ENCODE data around the gene ABI2. TPM values are rescaled to one million over a fixed set of nuclear protein-coding genes. Genes with fewer than 3 reads are reported as not detected.

ABI2 gene
- total and polyA plus RNA-seq, 8 donors: 6.1 to 151 (median 14.4) TPM

DNA sequence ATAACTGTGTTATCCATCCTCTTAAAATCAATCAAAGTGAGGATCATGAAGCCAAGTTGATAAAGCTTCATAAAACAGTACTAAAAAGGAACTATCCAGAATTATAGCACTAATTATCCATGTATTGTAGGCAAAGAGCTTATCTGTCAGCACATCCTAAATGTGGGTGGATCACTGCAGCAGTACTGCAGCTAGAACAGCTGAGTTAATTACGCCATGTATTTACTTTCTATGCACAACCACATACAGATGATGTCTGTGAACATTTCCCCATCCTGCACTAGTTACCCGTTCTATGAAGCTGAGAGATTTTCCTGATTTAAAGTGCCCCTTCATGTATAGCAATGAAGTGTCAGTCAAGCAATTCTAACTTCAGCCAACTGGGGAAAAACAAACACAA is 110.3 kb downstream of the ABI2 start:
- H3K36me3 ChIP-seq: peaks cover 14 to 73% (median 71%) of the 10 kb centered on the region in 4 donors
- TF ChIP-seq, protein P1, sequence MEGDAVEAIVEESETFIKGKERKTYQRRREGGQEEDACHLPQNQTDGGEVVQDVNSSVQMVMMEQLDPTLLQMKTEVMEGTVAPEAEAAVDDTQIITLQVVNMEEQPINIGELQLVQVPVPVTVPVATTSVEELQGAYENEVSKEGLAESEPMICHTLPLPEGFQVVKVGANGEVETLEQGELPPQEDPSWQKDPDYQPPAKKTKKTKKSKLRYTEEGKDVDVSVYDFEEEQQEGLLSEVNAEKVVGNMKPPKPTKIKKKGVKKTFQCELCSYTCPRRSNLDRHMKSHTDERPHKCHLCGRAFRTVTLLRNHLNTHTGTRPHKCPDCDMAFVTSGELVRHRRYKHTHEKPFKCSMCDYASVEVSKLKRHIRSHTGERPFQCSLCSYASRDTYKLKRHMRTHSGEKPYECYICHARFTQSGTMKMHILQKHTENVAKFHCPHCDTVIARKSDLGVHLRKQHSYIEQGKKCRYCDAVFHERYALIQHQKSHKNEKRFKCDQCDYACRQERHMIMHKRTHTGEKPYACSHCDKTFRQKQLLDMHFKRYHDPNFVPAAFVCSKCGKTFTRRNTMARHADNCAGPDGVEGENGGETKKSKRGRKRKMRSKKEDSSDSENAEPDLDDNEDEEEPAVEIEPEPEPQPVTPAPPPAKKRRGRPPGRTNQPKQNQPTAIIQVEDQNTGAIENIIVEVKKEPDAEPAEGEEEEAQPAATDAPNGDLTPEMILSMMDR (IDR thresholded peaks at IDR 0.05): no peak
- TF ChIP-seq EP300 (IDR thresholded peaks at IDR 0.05) (no peak), POLR2A (IDR thresholded peaks at IDR 0.05) (no peak), POLR2AphosphoS5 (IDR thresholded peaks at IDR 0.05) (no peak)
- H3K4me3 ChIP-seq: no peak overlapping the region
- H3K27ac ChIP-seq: no peak overlapping the region
- H3K4me1 ChIP-seq: peaks cover 0 to 3% (median 0%) of the 10 kb centered on the region in 4 donors
- no peak for DNase-seq
- intact Hi-C loops (cut with DNase I; ENCODE audit: low total_unique reads): no loop called here
- 76 to 84% (median 80%) methylated on average over 2 of the region's 2 CpGs for whole genome bisulfite sequencing, 5 donors
- no peaks in the 10 kb centered on the region for H3K27me3 ChIP-seq
- no peaks in the 10 kb centered on the region for H3K9me3 ChIP-seq

DNA sequence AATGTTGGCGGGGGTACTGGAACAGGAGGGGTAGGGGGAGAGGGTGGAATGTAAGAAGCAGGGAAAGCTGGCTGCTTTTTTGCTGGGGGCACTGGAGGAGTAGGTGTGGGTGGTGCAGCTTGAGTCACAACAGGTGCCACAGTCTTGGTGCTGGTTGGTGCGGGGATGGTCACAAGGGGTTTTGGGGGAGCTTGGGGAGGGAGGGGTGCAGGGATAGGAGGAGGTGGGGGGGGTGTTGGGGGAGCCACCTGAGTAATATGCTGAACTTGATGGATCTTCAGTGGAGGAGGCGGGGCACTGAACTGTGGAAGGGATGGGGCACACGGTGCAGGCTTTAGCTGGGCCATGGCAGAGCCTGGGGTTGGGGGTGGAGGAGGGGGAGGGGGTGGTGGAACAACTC is 112.5 kb downstream of the ABI2 start:
- H3K9me3 ChIP-seq: no peaks in the 10 kb centered on the region
- H3K4me1 ChIP-seq: no peaks in the 10 kb centered on the region
- WGBS, 5 donors: 80 to 90% (median 86%) methylated on average over 4 of the region's 4 CpGs
- no peak for DNase-seq
- no peak overlapping the region for H3K4me3 ChIP-seq
- intact Hi-C loops (cut with DNase I; ENCODE audit: low total_unique reads): no loop called here
- H3K36me3 ChIP-seq: peaks cover 17 to 93% (median 89%) of the 10 kb centered on the region in 4 donors
- no peak overlapping the region for H3K27ac ChIP-seq
- TF ChIP-seq, protein P1 (IDR thresholded peaks at IDR 0.05): no peak
- TF ChIP-seq EP300 (IDR thresholded peaks at IDR 0.05): no peak
- no peak for TF ChIP-seq POLR2A (IDR thresholded peaks at IDR 0.05)
- H3K27me3 ChIP-seq: no peaks in the 10 kb centered on the region

DNA sequence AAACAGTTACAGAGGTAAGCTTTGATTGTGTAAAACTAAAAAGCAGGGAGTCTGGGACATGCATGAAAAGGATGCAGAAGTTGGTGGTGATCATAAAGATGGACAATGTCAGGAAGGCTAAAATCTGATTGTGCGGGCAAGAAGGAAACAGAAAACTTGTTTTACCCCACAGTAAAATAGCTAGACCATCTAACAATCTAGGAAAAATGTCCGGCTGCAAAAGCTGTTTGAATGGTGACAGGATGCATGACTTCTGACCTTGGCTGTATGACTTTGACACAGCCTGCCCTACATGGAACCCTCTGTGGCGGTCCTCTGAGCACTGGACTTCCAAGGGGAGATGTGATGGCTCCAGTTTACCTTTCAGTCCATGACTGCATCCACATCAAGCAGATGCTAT is 113.3 kb downstream of the ABI2 start:
- 80 to 89% (median 86%) methylated on average over 3 of the region's 3 CpGs for WGBS, 5 donors
- Histone ChIP-seq H3K4me1 (no peaks in the 10 kb centered on the region), H3K27ac (no peak overlapping the region), H3K4me3 (no peak overlapping the region), H3K36me3 (peaks cover 17 to 100% (median 93%) of the 10 kb centered on the region in 4 donors), H3K27me3 (no peaks in the 10 kb centered on the region), H3K9me3 (no peaks in the 10 kb centered on the region)
- intact Hi-C loops (cut with DNase I; ENCODE audit: low total_unique reads): no loop called here
- no peak for TF ChIP-seq POLR2AphosphoS5 (IDR thresholded peaks at IDR 0.05)
- no peak for TF ChIP-seq EP300 (IDR thresholded peaks at IDR 0.05)
- TF ChIP-seq POLR2A (IDR thresholded peaks at IDR 0.05): no peak
- TF ChIP-seq, protein P1 (IDR thresholded peaks at IDR 0.05): no peak
- DNase-seq: no peak

DNA sequence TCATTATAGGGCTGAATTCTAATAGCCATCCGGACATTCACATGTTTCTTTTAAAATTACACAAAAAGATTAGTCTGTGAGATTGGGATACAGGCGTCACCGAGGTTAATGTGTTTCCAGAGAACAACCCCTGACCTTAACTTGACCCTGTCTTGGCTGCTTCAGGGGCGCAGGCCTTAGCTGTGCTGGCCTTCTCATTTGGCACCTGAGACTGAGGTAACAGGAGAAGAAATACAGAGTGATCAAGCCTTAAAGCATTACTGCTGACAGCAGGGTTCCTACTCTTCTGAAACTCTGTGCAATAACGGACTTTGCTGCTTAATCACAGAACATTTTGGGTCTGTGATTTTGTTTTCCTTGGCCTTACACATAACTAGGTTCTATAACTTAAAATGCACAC is 114.3 kb downstream of the ABI2 start:
- no peaks in the 10 kb centered on the region for H3K4me1 ChIP-seq
- TF ChIP-seq POLR2A (IDR thresholded peaks at IDR 0.05): no peak
- TF ChIP-seq EP300 (IDR thresholded peaks at IDR 0.05): no peak
- TF ChIP-seq, protein P1 (IDR thresholded peaks at IDR 0.05): no peak
- no peak for TF ChIP-seq POLR2AphosphoS5 (IDR thresholded peaks at IDR 0.05)
- H3K4me3 ChIP-seq: no peak overlapping the region
- DNase-seq: no peak
- no peak overlapping the region for H3K27ac ChIP-seq
- no peaks in the 10 kb centered on the region for H3K9me3 ChIP-seq
- H3K36me3 ChIP-seq: peaks cover 17 to 100% (median 94%) of the 10 kb centered on the region in 4 donors
- no peaks in the 10 kb centered on the region for H3K27me3 ChIP-seq
- WGBS, 5 donors: 47 to 63% (median 55%) methylated on average over 5 of the region's 5 CpGs
- intact Hi-C loops (cut with DNase I; ENCODE audit: low total_unique reads): no loop called here
